ENCODE results near the gene CDK5RAP3. TPM values are rescaled to one million over a fixed set of nuclear protein-coding genes. Genes with fewer than 3 reads are reported as not detected.
A peak's percentile ranks its signal among the peaks of the same experiment; 100 is the strongest.

CDK5RAP3 gene
- total and polyA plus RNA-seq, 2 experiments from 2014 or later: 92.6 to 106 TPM

DNA sequence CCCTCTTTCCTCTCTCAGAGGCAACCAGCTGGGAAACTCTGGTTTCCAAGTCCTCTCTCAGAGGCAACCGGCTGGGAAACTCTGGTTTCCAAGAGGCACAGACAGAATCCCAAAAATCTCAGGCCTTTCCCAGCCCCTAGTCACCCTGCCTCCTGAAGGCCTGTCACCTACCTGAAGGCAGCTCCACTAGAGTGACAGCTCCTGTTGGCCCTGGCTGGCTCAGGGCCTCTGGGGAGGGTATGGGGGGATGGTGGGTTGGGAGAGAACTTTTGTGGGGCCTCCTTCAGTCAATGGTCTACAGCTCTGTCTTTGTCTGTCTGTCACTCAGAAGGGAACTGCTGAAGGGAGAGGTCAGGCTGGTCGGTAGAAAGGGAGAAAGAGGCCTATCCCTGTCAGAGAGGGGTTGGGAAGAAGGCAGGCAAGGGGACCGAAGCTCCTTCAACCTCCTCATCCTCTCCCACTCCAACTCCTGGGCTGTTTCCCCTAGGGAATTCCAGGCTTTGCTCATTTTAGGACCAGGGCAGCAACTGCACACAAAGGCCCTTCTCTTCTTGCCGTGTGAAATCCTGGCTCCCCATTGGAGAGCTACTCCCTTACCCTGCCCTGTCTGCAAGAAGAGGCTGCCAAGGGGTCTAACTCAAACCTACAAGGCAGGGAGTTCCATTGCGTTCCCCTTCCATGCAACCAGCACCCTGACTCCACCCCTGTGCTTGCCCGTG lies 43.1 kb downstream of the CDK5RAP3 start:
- Histone ChIP-seq H2AFZ (0 out of 2 replicates have a peak overlapping the region, but pooled peaks have one; percentile 10), H3K36me3 (ENCODE audit: insufficient read depth) (no peaks in the 10 kb centered on the region), H3K4me2 (no peak overlapping the region), H3K79me2 (replicated peaks; ENCODE audit: insufficient read depth) (no peaks in the 10 kb centered on the region), H3K27ac (ENCODE audit: low read depth) (no peak overlapping the region), H3K4me3 (no peak overlapping the region), H3K4me1 (ENCODE audit: insufficient read depth) (peaks cover 5% of the 10 kb centered on the region), H3F3A (replicated peaks; ENCODE audit: low read depth) (peaks cover 7% of the 10 kb centered on the region; the same call in 1 of the 2 replicates), H3K9me2 (ENCODE audit: insufficient read depth) (no peaks in the 10 kb centered on the region), H4K20me1 (replicated peaks; ENCODE audit: insufficient read depth) (0 out of 2 replicates have a peak, but pooled peaks cover 3% of the 10 kb centered on the region), H3K27me3 (ENCODE audit: insufficient read depth) (peaks cover 24% of the 10 kb centered on the region)
- TF ChIP-seq CREB1 (CRISPR knock-in tag; IDR thresholded peaks at IDR 0.05; ENCODE audit: low read depth) (no peak), NANOG (IDR thresholded peaks at IDR 0.05; ENCODE audit: borderline replicate concordance) (no peak), ZNF114 (CRISPR knock-in tag; IDR thresholded peaks at IDR 0.05) (no peak), EZH2 (IDR thresholded peaks at IDR 0.05; ENCODE audit: low read depth, unreplicated experiment) (no peak), ZNF331 (CRISPR knock-in tag; IDR thresholded peaks at IDR 0.05; ENCODE audit: low read depth) (no peak), EZH2phosphoT487 (IDR thresholded peaks at IDR 0.05; ENCODE audit: unreplicated experiment) (no peak), JUNB (IDR thresholded peaks at IDR 0.05; ENCODE audit: unreplicated experiment) (no peak), STAT1 (IDR thresholded peaks at IDR 0.05; ENCODE audit: unreplicated experiment) (no peak), POLR2AphosphoS5 (IDR thresholded peaks at IDR 0.05; ENCODE audit: low read depth) (no peak)
- TF ChIP-seq, protein P1, sequence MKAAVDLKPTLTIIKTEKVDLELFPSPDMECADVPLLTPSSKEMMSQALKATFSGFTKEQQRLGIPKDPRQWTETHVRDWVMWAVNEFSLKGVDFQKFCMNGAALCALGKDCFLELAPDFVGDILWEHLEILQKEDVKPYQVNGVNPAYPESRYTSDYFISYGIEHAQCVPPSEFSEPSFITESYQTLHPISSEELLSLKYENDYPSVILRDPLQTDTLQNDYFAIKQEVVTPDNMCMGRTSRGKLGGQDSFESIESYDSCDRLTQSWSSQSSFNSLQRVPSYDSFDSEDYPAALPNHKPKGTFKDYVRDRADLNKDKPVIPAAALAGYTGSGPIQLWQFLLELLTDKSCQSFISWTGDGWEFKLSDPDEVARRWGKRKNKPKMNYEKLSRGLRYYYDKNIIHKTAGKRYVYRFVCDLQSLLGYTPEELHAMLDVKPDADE (IDR thresholded peaks at IDR 0.05): no peak
- TF ChIP-seq, protein P2, sequence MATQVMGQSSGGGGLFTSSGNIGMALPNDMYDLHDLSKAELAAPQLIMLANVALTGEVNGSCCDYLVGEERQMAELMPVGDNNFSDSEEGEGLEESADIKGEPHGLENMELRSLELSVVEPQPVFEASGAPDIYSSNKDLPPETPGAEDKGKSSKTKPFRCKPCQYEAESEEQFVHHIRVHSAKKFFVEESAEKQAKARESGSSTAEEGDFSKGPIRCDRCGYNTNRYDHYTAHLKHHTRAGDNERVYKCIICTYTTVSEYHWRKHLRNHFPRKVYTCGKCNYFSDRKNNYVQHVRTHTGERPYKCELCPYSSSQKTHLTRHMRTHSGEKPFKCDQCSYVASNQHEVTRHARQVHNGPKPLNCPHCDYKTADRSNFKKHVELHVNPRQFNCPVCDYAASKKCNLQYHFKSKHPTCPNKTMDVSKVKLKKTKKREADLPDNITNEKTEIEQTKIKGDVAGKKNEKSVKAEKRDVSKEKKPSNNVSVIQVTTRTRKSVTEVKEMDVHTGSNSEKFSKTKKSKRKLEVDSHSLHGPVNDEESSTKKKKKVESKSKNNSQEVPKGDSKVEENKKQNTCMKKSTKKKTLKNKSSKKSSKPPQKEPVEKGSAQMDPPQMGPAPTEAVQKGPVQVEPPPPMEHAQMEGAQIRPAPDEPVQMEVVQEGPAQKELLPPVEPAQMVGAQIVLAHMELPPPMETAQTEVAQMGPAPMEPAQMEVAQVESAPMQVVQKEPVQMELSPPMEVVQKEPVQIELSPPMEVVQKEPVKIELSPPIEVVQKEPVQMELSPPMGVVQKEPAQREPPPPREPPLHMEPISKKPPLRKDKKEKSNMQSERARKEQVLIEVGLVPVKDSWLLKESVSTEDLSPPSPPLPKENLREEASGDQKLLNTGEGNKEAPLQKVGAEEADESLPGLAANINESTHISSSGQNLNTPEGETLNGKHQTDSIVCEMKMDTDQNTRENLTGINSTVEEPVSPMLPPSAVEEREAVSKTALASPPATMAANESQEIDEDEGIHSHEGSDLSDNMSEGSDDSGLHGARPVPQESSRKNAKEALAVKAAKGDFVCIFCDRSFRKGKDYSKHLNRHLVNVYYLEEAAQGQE (IDR thresholded peaks at IDR 0.05; ENCODE audit: unreplicated experiment): no peak
- TF ChIP-seq, protein P3, sequence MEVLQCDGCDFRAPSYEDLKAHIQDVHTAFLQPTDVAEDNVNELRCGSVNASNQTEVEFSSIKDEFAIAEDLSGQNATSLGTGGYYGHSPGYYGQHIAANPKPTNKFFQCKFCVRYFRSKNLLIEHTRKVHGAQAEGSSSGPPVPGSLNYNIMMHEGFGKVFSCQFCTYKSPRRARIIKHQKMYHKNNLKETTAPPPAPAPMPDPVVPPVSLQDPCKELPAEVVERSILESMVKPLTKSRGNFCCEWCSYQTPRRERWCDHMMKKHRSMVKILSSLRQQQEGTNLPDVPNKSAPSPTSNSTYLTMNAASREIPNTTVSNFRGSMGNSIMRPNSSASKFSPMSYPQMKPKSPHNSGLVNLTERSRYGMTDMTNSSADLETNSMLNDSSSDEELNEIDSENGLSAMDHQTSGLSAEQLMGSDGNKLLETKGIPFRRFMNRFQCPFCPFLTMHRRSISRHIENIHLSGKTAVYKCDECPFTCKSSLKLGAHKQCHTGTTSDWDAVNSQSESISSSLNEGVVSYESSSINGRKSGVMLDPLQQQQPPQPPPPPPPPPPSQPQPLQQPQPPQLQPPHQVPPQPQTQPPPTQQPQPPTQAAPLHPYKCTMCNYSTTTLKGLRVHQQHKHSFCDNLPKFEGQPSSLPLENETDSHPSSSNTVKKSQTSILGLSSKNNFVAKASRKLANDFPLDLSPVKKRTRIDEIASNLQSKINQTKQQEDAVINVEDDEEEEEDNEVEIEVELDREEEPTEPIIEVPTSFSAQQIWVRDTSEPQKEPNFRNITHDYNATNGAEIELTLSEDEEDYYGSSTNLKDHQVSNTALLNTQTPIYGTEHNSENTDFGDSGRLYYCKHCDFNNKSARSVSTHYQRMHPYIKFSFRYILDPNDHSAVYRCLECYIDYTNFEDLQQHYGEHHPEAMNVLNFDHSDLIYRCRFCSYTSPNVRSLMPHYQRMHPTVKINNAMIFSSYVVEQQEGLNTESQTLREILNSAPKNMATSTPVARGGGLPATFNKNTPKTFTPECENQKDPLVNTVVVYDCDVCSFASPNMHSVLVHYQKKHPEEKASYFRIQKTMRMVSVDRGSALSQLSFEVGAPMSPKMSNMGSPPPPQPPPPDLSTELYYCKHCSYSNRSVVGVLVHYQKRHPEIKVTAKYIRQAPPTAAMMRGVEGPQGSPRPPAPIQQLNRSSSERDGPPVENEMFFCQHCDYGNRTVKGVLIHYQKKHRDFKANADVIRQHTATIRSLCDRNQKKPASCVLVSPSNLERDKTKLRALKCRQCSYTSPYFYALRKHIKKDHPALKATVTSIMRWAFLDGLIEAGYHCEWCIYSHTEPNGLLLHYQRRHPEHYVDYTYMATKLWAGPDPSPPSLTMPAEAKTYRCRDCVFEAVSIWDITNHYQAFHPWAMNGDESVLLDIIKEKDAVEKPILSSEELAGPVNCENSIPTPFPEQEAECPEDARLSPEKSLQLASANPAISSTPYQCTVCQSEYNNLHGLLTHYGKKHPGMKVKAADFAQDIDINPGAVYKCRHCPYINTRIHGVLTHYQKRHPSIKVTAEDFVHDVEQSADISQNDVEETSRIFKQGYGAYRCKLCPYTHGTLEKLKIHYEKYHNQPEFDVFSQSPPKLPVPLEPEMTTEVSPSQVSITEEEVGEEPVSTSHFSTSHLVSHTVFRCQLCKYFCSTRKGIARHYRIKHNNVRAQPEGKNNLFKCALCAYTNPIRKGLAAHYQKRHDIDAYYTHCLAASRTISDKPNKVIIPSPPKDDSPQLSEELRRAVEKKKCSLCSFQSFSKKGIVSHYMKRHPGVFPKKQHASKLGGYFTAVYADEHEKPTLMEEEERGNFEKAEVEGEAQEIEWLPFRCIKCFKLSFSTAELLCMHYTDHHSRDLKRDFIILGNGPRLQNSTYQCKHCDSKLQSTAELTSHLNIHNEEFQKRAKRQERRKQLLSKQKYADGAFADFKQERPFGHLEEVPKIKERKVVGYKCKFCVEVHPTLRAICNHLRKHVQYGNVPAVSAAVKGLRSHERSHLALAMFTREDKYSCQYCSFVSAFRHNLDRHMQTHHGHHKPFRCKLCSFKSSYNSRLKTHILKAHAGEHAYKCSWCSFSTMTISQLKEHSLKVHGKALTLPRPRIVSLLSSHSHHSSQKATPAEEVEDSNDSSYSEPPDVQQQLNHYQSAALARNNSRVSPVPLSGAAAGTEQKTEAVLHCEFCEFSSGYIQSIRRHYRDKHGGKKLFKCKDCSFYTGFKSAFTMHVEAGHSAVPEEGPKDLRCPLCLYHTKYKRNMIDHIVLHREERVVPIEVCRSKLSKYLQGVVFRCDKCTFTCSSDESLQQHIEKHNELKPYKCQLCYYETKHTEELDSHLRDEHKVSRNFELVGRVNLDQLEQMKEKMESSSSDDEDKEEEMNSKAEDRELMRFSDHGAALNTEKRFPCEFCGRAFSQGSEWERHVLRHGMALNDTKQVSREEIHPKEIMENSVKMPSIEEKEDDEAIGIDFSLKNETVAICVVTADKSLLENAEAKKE (CRISPR knock-in tag; IDR thresholded peaks at IDR 0.05): no peak
- TF ChIP-seq, protein P4, sequence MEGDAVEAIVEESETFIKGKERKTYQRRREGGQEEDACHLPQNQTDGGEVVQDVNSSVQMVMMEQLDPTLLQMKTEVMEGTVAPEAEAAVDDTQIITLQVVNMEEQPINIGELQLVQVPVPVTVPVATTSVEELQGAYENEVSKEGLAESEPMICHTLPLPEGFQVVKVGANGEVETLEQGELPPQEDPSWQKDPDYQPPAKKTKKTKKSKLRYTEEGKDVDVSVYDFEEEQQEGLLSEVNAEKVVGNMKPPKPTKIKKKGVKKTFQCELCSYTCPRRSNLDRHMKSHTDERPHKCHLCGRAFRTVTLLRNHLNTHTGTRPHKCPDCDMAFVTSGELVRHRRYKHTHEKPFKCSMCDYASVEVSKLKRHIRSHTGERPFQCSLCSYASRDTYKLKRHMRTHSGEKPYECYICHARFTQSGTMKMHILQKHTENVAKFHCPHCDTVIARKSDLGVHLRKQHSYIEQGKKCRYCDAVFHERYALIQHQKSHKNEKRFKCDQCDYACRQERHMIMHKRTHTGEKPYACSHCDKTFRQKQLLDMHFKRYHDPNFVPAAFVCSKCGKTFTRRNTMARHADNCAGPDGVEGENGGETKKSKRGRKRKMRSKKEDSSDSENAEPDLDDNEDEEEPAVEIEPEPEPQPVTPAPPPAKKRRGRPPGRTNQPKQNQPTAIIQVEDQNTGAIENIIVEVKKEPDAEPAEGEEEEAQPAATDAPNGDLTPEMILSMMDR (conservative IDR thresholded peaks at IDR 0.05; ENCODE audit: low read depth in 2 of 2): no peak
- H3K4me3 Mint-ChIP-seq: no peak overlapping the region
- peaks cover 25% of the 10 kb centered on the region for H3K27me3 Mint-ChIP-seq (ENCODE audit: insufficient read depth, low read depth, poor library complexity)
- no peaks in the 10 kb centered on the region; the same call in 2 of the 3 replicates for H3K9me3 Mint-ChIP-seq
- no peak overlapping the region; the same call in 1 of the 2 replicates for H3K27ac Mint-ChIP-seq
- no peak for DNase-seq (ENCODE audit: low spot score)
- no peaks in the 10 kb centered on the region for H3K36me3 Mint-ChIP-seq (ENCODE audit: low read depth)
- peaks cover 29% of the 10 kb centered on the region for H3K4me1 Mint-ChIP-seq
- no peak for ATAC-seq
